Tibial nerve (tissue), 4 donors: ENCODE data around the gene IDS. TPM values are rescaled to one million over a fixed set of nuclear protein-coding genes. Genes with fewer than 3 reads are reported as not detected.
"Not testable (repeated sequence)": the region's sequence is repeated elsewhere in the genome, so short reads cannot be mapped to it uniquely, and the experiment has no call there.

Experiments
- DNase-seq, 2 donors: peaks; one replicate each; pipeline ENCODE4 v3.0.0-alpha.2; 2019; ENCODE audit warnings: low spot score in 2 of 2
- H3K27ac ChIP-seq, 4 donors: fragments of 200-600 bp; sonication (generic) in 3 of 4; one replicate each; pipeline ENCODE4 v1.5.1; 2017 to 2019; ENCODE audit warnings: mild to moderate bottlenecking in 1 of 4
- H3K27me3 ChIP-seq, 2 donors: fragments of 200-600 bp; sonication (generic) in 1 of 2; one replicate each; pipeline versions ENCODE4 v1.5.1 to v1.6.0; 2017 to 2019
- H3K36me3 ChIP-seq, 3 donors: fragments of 200-600 bp; sonication (generic); one replicate each; pipeline ENCODE4 v1.5.1; 2018 to 2019
- H3K4me1 ChIP-seq, 4 donors: fragments of 200-600 bp; sonication (generic) in 3 of 4; one replicate each; pipeline ENCODE4 v1.5.1; 2017 to 2019
- H3K4me3 ChIP-seq, 4 donors: fragments of 200-600 bp; sonication (generic) in 3 of 4; one replicate each; pipeline ENCODE4 v1.5.1; 2017 to 2019; ENCODE audit warnings: mild to moderate bottlenecking in 1 of 4, moderate library complexity in 1 of 4
- H3K9me3 ChIP-seq, 4 donors: fragments of 200-600 bp; sonication (generic) in 3 of 4; one replicate each; pipeline ENCODE4 v1.5.1; 2017 to 2019
- EP300 ChIP-seq, 2 donors: sonication (generic); formaldehyde crosslinking; IDR thresholded peaks; one replicate each; pipeline ENCODE4 v1.6.1; 2017; ENCODE audit warnings: antibody characterized with exemption in 2 of 2, mild to moderate bottlenecking in 1 of 2
- POLR2A ChIP-seq, 2 donors: fragments of 450-650 bp; IDR thresholded peaks; one replicate each; pipeline ENCODE4 v1.6.1; 2017; ENCODE audit warnings: antibody characterized with exemption in 2 of 2, mild to moderate bottlenecking in 2 of 2, moderate library complexity in 2 of 2
- WGBS, 2 donors: methylation state at CpG; one replicate each; pipeline ENCODE4 v1.1.5; 2018; 5-methylcytosine and 5-hydroxymethylcytosine counted together
- total RNA-seq, 4 donors: library from RNA; depleted of rRNA; stranded (reverse); fragments of >200 nt; gene quantifications; one replicate each; pipeline ENCODE4 v1.1.0, GENCODE V29; 2016
- TF ChIP-seq, protein P1 (sequence below), 5 experiments: fragments of 200-600 bp in 3 of 5; fragments of 450-650 bp in 2 of 5; sonication (generic) in 3 of 5; IDR thresholded peaks; one replicate each; pipeline ENCODE4 v1.5.1; 2016 to 2019; ENCODE audit warnings: antibody characterized with exemption in 5 of 5, mild to moderate bottlenecking in 3 of 5, moderate library complexity in 2 of 5

Gene IDS
- total RNA-seq, 4 donors from 2014 or later: 68.4 to 118 (median 92.4) TPM

GRCh38 chrX:149532868-149533267, 27.8 kb upstream of the IDS start:
- WGBS, 2 donors: no CpG with 5 or more reads among the region's 3 CpGs

GRCh38 chrX:149531599-149531998, 26.5 kb upstream of the IDS start:
- Histone ChIP-seq H3K27ac (no peak overlapping the region), H3K27me3 (no peaks in the 10 kb centered on the region), H3K36me3 (peaks cover 0 to 14% (median 0%) of the 10 kb centered on the region in 3 donors), H3K4me3 (no peak overlapping the region), H3K9me3 (no peaks in the 10 kb centered on the region), H3K4me1 (no peaks in the 10 kb centered on the region)
- DNase-seq: no peak
- TF ChIP-seq, protein P1, sequence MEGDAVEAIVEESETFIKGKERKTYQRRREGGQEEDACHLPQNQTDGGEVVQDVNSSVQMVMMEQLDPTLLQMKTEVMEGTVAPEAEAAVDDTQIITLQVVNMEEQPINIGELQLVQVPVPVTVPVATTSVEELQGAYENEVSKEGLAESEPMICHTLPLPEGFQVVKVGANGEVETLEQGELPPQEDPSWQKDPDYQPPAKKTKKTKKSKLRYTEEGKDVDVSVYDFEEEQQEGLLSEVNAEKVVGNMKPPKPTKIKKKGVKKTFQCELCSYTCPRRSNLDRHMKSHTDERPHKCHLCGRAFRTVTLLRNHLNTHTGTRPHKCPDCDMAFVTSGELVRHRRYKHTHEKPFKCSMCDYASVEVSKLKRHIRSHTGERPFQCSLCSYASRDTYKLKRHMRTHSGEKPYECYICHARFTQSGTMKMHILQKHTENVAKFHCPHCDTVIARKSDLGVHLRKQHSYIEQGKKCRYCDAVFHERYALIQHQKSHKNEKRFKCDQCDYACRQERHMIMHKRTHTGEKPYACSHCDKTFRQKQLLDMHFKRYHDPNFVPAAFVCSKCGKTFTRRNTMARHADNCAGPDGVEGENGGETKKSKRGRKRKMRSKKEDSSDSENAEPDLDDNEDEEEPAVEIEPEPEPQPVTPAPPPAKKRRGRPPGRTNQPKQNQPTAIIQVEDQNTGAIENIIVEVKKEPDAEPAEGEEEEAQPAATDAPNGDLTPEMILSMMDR (IDR thresholded peaks at IDR 0.05): no peak
- TF ChIP-seq POLR2A (IDR thresholded peaks at IDR 0.05): no peak
- TF ChIP-seq EP300 (IDR thresholded peaks at IDR 0.05): no peak
- WGBS, 2 donors: 80 to 86% methylated on average over 1 to 2 of the region's 2 CpGs

More at GRCh38 chrX:149532868-149533267, 27.8 kb upstream of the IDS start:
- H3K4me1 ChIP-seq, H3K4me3 ChIP-seq, H3K9me3 ChIP-seq, DNase-seq, H3K27ac ChIP-seq, H3K27me3 ChIP-seq: not testable (repeated sequence)
- peaks cover 0 to 14% (median 0%) of the 10 kb centered on the region in 3 donors for H3K36me3 ChIP-seq

DNA sequence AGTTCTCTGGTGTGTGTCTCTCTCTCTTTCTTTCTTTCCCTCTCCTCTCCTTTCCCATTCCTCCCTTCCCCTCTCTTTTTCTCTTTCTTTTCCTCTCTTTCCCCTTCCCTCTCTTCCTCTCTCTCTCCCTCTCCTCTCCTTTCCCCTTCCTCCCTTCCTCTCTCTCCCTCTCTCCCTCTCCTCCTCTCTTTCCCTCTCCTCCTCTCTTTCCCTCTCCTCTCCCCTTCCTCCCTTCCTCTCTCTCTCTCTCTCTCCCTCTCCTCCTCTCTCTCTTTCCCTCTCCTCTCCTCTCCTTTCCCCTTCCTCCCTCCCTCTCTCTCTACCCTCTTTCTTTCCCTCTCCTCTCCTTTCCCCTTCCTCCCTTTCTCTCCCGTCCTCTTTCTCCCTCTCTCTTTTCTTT, 23.3 kb upstream of the IDS start:
- DNase-seq: no peak
- H3K27ac ChIP-seq: no peak overlapping the region
- H3K27me3 ChIP-seq: no peaks in the 10 kb centered on the region
- H3K36me3 ChIP-seq: peaks cover 0 to 5% (median 0%) of the 10 kb centered on the region in 3 donors
- H3K4me3 ChIP-seq: no peak overlapping the region
- peaks cover 0 to 3% (median 0%) of the 10 kb centered on the region in 4 donors for H3K4me1 ChIP-seq
- TF ChIP-seq, protein P1 (IDR thresholded peaks at IDR 0.05): no peak
- TF ChIP-seq POLR2A (IDR thresholded peaks at IDR 0.05) (no peak), EP300 (IDR thresholded peaks at IDR 0.05) (no peak)
- WGBS, 2 donors: 67 to 71% methylated on average over 1 of the region's 1 CpG
- no peaks in the 10 kb centered on the region for H3K9me3 ChIP-seq

GRCh38 chrX:149527705-149528104, 22.6 kb upstream of the IDS start:
- Histone ChIP-seq H3K9me3 (no peaks in the 10 kb centered on the region), H3K36me3 (peaks cover 0 to 5% (median 0%) of the 10 kb centered on the region in 3 donors), H3K27me3 (no peaks in the 10 kb centered on the region), H3K27ac (no peak overlapping the region), H3K4me3 (no peak overlapping the region), H3K4me1 (peaks cover 0 to 3% (median 0%) of the 10 kb centered on the region in 4 donors)
- DNase-seq: no peak
- WGBS, 2 donors: 35 to 69% methylated on average over 1 of the region's 1 CpG
- TF ChIP-seq, protein P1 (IDR thresholded peaks at IDR 0.05): peak; percentile 30 to 43 (median 32)
- TF ChIP-seq POLR2A (IDR thresholded peaks at IDR 0.05): no peak
- no peak for TF ChIP-seq EP300 (IDR thresholded peaks at IDR 0.05)

GRCh38 chrX:149526318-149527033, 21.4 kb upstream of the IDS start:
- not testable (repeated sequence) for H3K4me1 ChIP-seq, H3K27me3 ChIP-seq, H3K9me3 ChIP-seq, H3K36me3 ChIP-seq, DNase-seq, H3K4me3 ChIP-seq, H3K27ac ChIP-seq
- WGBS, 2 donors: 65 to 100% methylated on average over 1 to 10 of the region's 13 CpGs

DNA sequence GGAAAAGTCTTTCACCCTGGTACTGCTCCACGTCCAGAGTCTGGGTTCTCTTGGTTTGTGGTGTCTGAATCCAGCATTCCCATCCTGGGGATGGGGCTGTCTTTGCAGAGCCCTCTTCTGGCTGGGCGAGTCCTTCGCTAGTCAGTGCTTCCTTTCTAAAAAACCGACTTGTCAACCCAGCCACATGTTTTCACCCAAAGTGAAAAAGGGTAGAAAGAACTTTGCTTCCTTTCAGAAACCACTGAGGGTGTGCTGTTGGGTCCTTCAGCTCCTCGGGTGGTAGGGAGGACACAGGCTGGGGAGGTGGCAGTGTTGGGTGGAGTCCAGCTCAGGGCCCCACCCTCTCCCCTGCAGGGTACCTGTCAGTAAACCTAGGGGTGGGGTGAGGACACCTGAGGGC, 20.8 kb upstream of the IDS start:
- not testable (repeated sequence) for H3K4me3 ChIP-seq, DNase-seq, H3K36me3 ChIP-seq, H3K9me3 ChIP-seq, H3K27ac ChIP-seq, H3K27me3 ChIP-seq, H3K4me1 ChIP-seq
- 67% methylated on average over 5 of the region's 5 CpGs; no CpG with 5 or more reads in 1 of the 2 donors for WGBS, 2 donors

DNA sequence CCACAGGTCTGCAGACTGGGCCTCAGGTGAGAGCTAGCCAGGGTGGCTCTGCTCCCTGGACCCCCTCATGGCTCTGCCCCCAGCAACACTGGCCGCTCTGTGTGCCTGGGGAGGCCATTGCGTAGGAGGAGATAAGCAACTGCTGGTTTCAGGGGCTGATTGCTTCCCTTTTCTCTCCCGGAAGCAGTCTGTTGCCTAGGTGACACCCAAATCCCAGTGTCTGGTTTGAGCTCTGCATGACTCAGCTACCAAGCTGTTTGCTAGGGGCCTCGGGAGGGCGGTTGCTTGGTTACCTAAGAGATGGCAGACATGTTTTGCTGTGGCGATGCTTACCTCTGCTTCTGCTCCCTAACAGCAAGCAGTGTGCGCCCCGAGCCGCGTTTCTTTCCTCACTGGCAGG, 20.3 kb upstream of the IDS start:
- DNase-seq, H3K27me3 ChIP-seq, H3K9me3 ChIP-seq, H3K4me1 ChIP-seq, H3K36me3 ChIP-seq, H3K27ac ChIP-seq, H3K4me3 ChIP-seq: not testable (repeated sequence)
- WGBS, 2 donors: 41% methylated on average over 2 of the region's 10 CpGs; no CpG with 5 or more reads in 1 of the 2 donors
